Brain microvascular endothelial cell (primary cell): ENCODE measurements around the gene NAA25.
"Not testable (repeated sequence)": the region's sequence is repeated elsewhere in the genome, so short reads cannot be mapped to it uniquely, and the experiment has no call there.

ENCODE experiments used
- DNase-seq: peaks from one replicate; pipeline ENCODE4 v3.0.0-alpha.2; 2020
- H3K27ac ChIP-seq: fragments of 250-450 bp; sonication (Bioruptor Pico); 2 replicates; pipeline ENCODE4 v1.5.1; 2020; ENCODE audit warnings: mild to moderate bottlenecking, moderate library complexity
- H3K27me3 ChIP-seq: fragments of 250-450 bp; sonication (Bioruptor Pico); replicated peaks from 2 replicates; pipeline ENCODE4 v1.5.1; 2020; ENCODE audit warnings: mild to moderate bottlenecking
- H3K36me3 ChIP-seq: fragments of 250-450 bp; sonication (Bioruptor Pico); replicated peaks from 2 replicates; pipeline ENCODE4 v1.5.1; 2020; ENCODE audit warnings: mild to moderate bottlenecking
- H3K4me3 ChIP-seq: 2 replicates; pipeline ENCODE4 v1.5.1; 2011; ENCODE audit warnings: low read depth, mild to moderate bottlenecking, control low read depth, low read length, moderate library complexity
- CTCF ChIP-seq: IDR thresholded peaks from 2 replicates; pipeline ENCODE4 v1.5.1; 2011; ENCODE audit warnings: low read depth, mild to moderate bottlenecking, moderate library complexity, low read length, control low read depth, inconsistent platforms; ENCODE audit errors: missing control alignments
- in situ Hi-C: cut with HindIII; loops from 2 replicates; pipeline ENCODE4 v1.10.0; 2017; ENCODE audit warnings: low sequenced_read_pairs, low pct_ligation_motif_present

Gene NAA25

GRCh38 chr12:112103758-112104503 lies 4.7 kb downstream of the NAA25 start:
- Histone ChIP-seq H3K4me3 (no peak overlapping the region), H3K27ac (no peak overlapping the region), H3K36me3 (peaks cover 14% of the 10 kb centered on the region), H3K27me3 (no peaks in the 10 kb centered on the region)
- in situ Hi-C loops = no loop called here
- DNase-seq = no peak
- TF ChIP-seq CTCF = no peak

GRCh38 chr12:112102746-112103145 lies 5.8 kb downstream of the NAA25 start:
- H3K27ac ChIP-seq, H3K4me3 ChIP-seq, H3K27me3 ChIP-seq, in situ Hi-C loops, DNase-seq: not testable (repeated sequence)
- H3K36me3 ChIP-seq = peaks cover 20% of the 10 kb centered on the region

- no peak for TF ChIP-seq CTCF
- Histone ChIP-seq H3K27me3 (no peaks in the 10 kb centered on the region), H3K36me3 (peaks cover 20% of the 10 kb centered on the region), H3K4me3 (no peak overlapping the region), H3K27ac (no peak overlapping the region)
- DNase-seq = no peak
- in situ Hi-C loops = no loop called here
Measured at GRCh38 chr12:112102127-112102526, 6.5 kb downstream of the NAA25 start.

- H3K27ac ChIP-seq, H3K4me3 ChIP-seq, DNase-seq, H3K27me3 ChIP-seq, in situ Hi-C loops: not testable (repeated sequence)
- H3K36me3 ChIP-seq = peaks cover 18% of the 10 kb centered on the region
Measured at GRCh38 chr12:112100500-112100899, 8.1 kb downstream of the NAA25 start.

- DNase-seq = peak; percentile 38
- peak overlapping the region; percentile 56 for H3K27ac ChIP-seq
- H3K4me3 ChIP-seq = no peak overlapping the region
- H3K36me3 ChIP-seq = peaks cover 18% of the 10 kb centered on the region
- in situ Hi-C loops = no loop called here
- H3K27me3 ChIP-seq = no peaks in the 10 kb centered on the region
- no peak for TF ChIP-seq CTCF
Measured at GRCh38 chr12:112097641-112098040, 10.9 kb downstream of the NAA25 start.

GRCh38 chr12:112096667-112097066 lies 11.9 kb downstream of the NAA25 start:
- H3K36me3 ChIP-seq = peaks cover 24% of the 10 kb centered on the region
- in situ Hi-C loops = no loop called here

More at GRCh38 chr12:112096667-112097066, 11.9 kb downstream of the NAA25 start:
- peak overlapping the region; percentile 56 for H3K27ac ChIP-seq
- H3K27me3 ChIP-seq = no peaks in the 10 kb centered on the region
- DNase-seq = peak; percentile 75
- H3K4me3 ChIP-seq = no peak overlapping the region
- no peak for TF ChIP-seq CTCF
